Neuronal stem cell (in vitro differentiated cells): Measurements from ENCODE around the gene SFXN2.
A peak's percentile ranks its signal among the peaks of the same experiment; 100 is the strongest.

Experiments
- DNase-seq: peaks from one replicate; pipeline ENCODE4 v3.0.0-alpha.2; 2013; ENCODE audit warnings: low spot score
- H2AFZ ChIP-seq: one replicate; pipeline ENCODE4 v1.6.1; 2013; ENCODE audit warnings: mild to moderate bottlenecking, low read length, inconsistent platforms
- H2AK5ac ChIP-seq: 2 replicates; pipeline ENCODE4 v1.6.1; 2013; ENCODE audit warnings: low read depth, mild to moderate bottlenecking, inconsistent platforms, low read length, moderate library complexity, mixed read lengths
- H2BK120ac ChIP-seq: 2 replicates; pipeline ENCODE4 v1.6.1; 2013; ENCODE audit warnings: low read depth, mild to moderate bottlenecking, inconsistent platforms, low read length, moderate library complexity, mixed read lengths
- H2BK12ac ChIP-seq: one replicate; pipeline ENCODE4 v1.6.1; 2013; ENCODE audit warnings: low read length, inconsistent platforms
- H2BK15ac ChIP-seq: 2 replicates; pipeline ENCODE4 v1.6.1; 2013; ENCODE audit warnings: mild to moderate bottlenecking, low read length, inconsistent platforms, mixed read lengths
- H2BK5ac ChIP-seq: one replicate; pipeline ENCODE4 v1.6.1; 2013; ENCODE audit warnings: inconsistent platforms, mild to moderate bottlenecking, low read length, moderate library complexity
- H3K14ac ChIP-seq: one replicate; pipeline ENCODE4 v1.6.1; 2013; ENCODE audit warnings: low read length, inconsistent platforms
- H3K18ac ChIP-seq: 2 replicates; pipeline ENCODE4 v1.6.1; 2013; ENCODE audit warnings: low read length, inconsistent platforms
- H3K23ac ChIP-seq: 2 replicates; pipeline ENCODE4 v1.6.1; 2013; ENCODE audit warnings: low read depth, mild to moderate bottlenecking, mixed read lengths, low read length, inconsistent platforms; ENCODE audit not compliant: poor library complexity
- H3K27ac ChIP-seq: replicated peaks from 3 replicates; pipeline ENCODE4 v1.5.1; 2013; ENCODE audit warnings: low read length, inconsistent platforms
- H3K27me3 ChIP-seq, 3 experiments: 2 replicates each; pipeline ENCODE4 v1.6.1; 2013; ENCODE audit warnings: low read length in 3 of 3, mild to moderate bottlenecking in 2 of 3, inconsistent platforms in 1 of 3, low read depth in 1 of 3, mixed read lengths in 1 of 3, moderate library complexity in 1 of 3; ENCODE audit not compliant: control insufficient read depth in 3 of 3, insufficient read depth in 3 of 3
- H3K36me3 ChIP-seq, 2 donors: replicated peaks in 1 of 2; 2 replicates each; pipeline ENCODE4 v1.6.1; 2013; ENCODE audit warnings: low read length in 2 of 2; ENCODE audit not compliant: control insufficient read depth in 2 of 2, insufficient read depth in 2 of 2
- H3K4ac ChIP-seq: 2 replicates; pipeline ENCODE4 v1.6.1; 2013; ENCODE audit warnings: inconsistent platforms, mild to moderate bottlenecking, low read length, moderate library complexity
- H3K4me1 ChIP-seq, 2 donors: 1 replicate in 1 of 2; 2 replicates in 1 of 2; pipeline ENCODE4 v1.6.1; 2013; ENCODE audit warnings: low read length in 2 of 2, low read depth in 1 of 2; ENCODE audit not compliant: control insufficient read depth in 2 of 2, insufficient read depth in 1 of 2
- H3K4me2 ChIP-seq: one replicate; pipeline ENCODE4 v1.6.1; 2013; ENCODE audit warnings: mild to moderate bottlenecking, low read length, inconsistent platforms; ENCODE audit not compliant: insufficient read depth, poor library complexity, severe bottlenecking
- H3K4me3 ChIP-seq, 2 donors: 2 replicates each; pipeline ENCODE4 v1.5.1; 2013; ENCODE audit warnings: low read length in 2 of 2, mild to moderate bottlenecking in 2 of 2, inconsistent platforms in 1 of 2, moderate library complexity in 1 of 2
- H3K79me1 ChIP-seq: one replicate; pipeline ENCODE4 v1.6.1; 2013; ENCODE audit warnings: low read depth, mild to moderate bottlenecking, inconsistent platforms, low read length, moderate library complexity
- H3K9ac ChIP-seq: one replicate; pipeline ENCODE4 v1.6.1; 2013; ENCODE audit warnings: mild to moderate bottlenecking, low read depth, low read length, inconsistent platforms; ENCODE audit not compliant: poor library complexity
- H3K9me3 ChIP-seq, 2 donors: replicated peaks in 1 of 2; 2 replicates each; pipeline versions ENCODE3 to v1.6.1; 2013; ENCODE audit warnings: low read length in 2 of 2, mild to moderate bottlenecking in 2 of 2, inconsistent platforms in 1 of 2, low read depth in 1 of 2, mixed read lengths in 1 of 2, moderate library complexity in 1 of 2; ENCODE audit not compliant: control insufficient read depth in 2 of 2, insufficient read depth in 1 of 2
- H4K8ac ChIP-seq: one replicate; pipeline ENCODE4 v1.6.1; 2013; ENCODE audit warnings: low read depth, mild to moderate bottlenecking, inconsistent platforms, low read length, moderate library complexity
- H4K91ac ChIP-seq: one replicate; pipeline ENCODE4 v1.6.1; 2013; ENCODE audit warnings: low read length, low read depth, mild to moderate bottlenecking, inconsistent platforms; ENCODE audit not compliant: poor library complexity
- WGBS, 2 donors: extraction: QIAGEN DNeasy Blood & Tissue Kit; methylation state at CpG; one replicate each; pipeline ENCODE4 v1.1.7; 2013; ENCODE audit warnings: missing lambda C conversion rate in 2 of 2, mixed read lengths in 1 of 2; ENCODE audit not compliant: insufficient read length in 2 of 2, insufficient replicate concordance in 1 of 2; ENCODE audit errors: extremely low coverage in 2 of 2; 5-methylcytosine and 5-hydroxymethylcytosine counted together

SFXN2 gene

GRCh38 chr10:102731222-102731800 lies 16.9 kb downstream of the SFXN2 start:
- Histone ChIP-seq H3K4me2 (no peak overlapping the region), H4K91ac (no peak overlapping the region), H2BK5ac (peak overlapping the region; percentile 6), H3K9me3 (no peaks in the 10 kb centered on the region), H3K27me3 (no peaks in the 10 kb centered on the region), H3K4ac (no peak overlapping the region), H3K4me1 (peaks cover 0 to 4% of the 10 kb centered on the region in 2 donors), H2BK120ac (no peak overlapping the region), H3K23ac (no peak overlapping the region), H3K14ac (no peak overlapping the region), H3K36me3 (peaks cover 52 to 88% of the 10 kb centered on the region in 2 donors), H2BK15ac (no peak overlapping the region), H3K18ac (no peak overlapping the region), H3K9ac (no peak overlapping the region), H4K8ac (no peak overlapping the region), H3K4me3 (no peak overlapping the region), H2AFZ (no peak overlapping the region), H3K27ac (no peak overlapping the region), H3K79me1 (peaks cover under 1% of the 10 kb centered on the region), H2AK5ac (no peak overlapping the region), H2BK12ac (no peak overlapping the region)
- no CpG with 5 or more reads among the region's 5 CpGs for WGBS, 2 donors
- no peak for DNase-seq

GRCh38 chr10:102732661-102733060 lies 18.2 kb downstream of the SFXN2 start:
- no CpG with 5 or more reads among the region's 1 CpG for WGBS, 2 donors
- H4K91ac ChIP-seq: no peak overlapping the region
- no peak overlapping the region for H3K18ac ChIP-seq
- H2BK15ac ChIP-seq: no peak overlapping the region
- no peak overlapping the region for H3K9ac ChIP-seq
- peaks cover 46 to 82% of the 10 kb centered on the region in 2 donors for H3K36me3 ChIP-seq
- no peaks in the 10 kb centered on the region for H3K79me1 ChIP-seq
- H3K4me1 ChIP-seq: peaks cover 0 to 4% of the 10 kb centered on the region in 2 donors
- H3K27ac ChIP-seq: no peak overlapping the region
- no peak overlapping the region for H3K4me2 ChIP-seq
- no peak overlapping the region for H3K4me3 ChIP-seq
- H3K14ac ChIP-seq: no peak overlapping the region
- no peak overlapping the region for H3K23ac ChIP-seq
- H2AFZ ChIP-seq: no peak overlapping the region
- H2BK12ac ChIP-seq: no peak overlapping the region
- no peak for DNase-seq
- H2BK120ac ChIP-seq: no peak overlapping the region
- no peak overlapping the region for H3K4ac ChIP-seq
- no peak overlapping the region for H2AK5ac ChIP-seq
- H2BK5ac ChIP-seq: no peak overlapping the region
- H3K27me3 ChIP-seq: no peaks in the 10 kb centered on the region
- peaks cover 0 to under 1% of the 10 kb centered on the region in 2 donors for H3K9me3 ChIP-seq
- no peak overlapping the region for H4K8ac ChIP-seq

GRCh38 chr10:102735065-102735562 lies 20.7 kb downstream of the SFXN2 start:
- Histone ChIP-seq H3K79me1 (no peaks in the 10 kb centered on the region), H4K91ac (no peak overlapping the region), H3K14ac (no peak overlapping the region), H3K9ac (no peak overlapping the region), H2BK120ac (no peak overlapping the region), H2BK12ac (no peak overlapping the region), H4K8ac (no peak overlapping the region), H3K4me1 (peaks cover 0 to 4% of the 10 kb centered on the region in 2 donors), H3K4ac (no peak overlapping the region), H3K9me3 (peaks cover 0 to 2% of the 10 kb centered on the region in 2 donors), H3K23ac (no peak overlapping the region), H3K4me3 (no peak overlapping the region), H3K27ac (no peak overlapping the region), H2BK5ac (no peak overlapping the region), H2AK5ac (no peak overlapping the region), H2BK15ac (no peak overlapping the region), H3K36me3 (peaks cover 40 to 75% of the 10 kb centered on the region in 2 donors), H3K27me3 (no peaks in the 10 kb centered on the region), H2AFZ (no peak overlapping the region), H3K18ac (no peak overlapping the region), H3K4me2 (no peak overlapping the region)
- WGBS, 2 donors: no CpG with 5 or more reads among the region's 9 CpGs
- DNase-seq: no peak

GRCh38 chr10:102738692-102739121 lies 24.3 kb downstream of the SFXN2 start:
- Histone ChIP-seq H3K9me3 (peaks cover 0 to 2% of the 10 kb centered on the region in 2 donors), H3K4me1 (peaks cover 0 to 4% of the 10 kb centered on the region in 2 donors), H3K27me3 (no peaks in the 10 kb centered on the region), H2BK5ac (no peak overlapping the region), H3K18ac (no peak overlapping the region), H4K8ac (no peak overlapping the region), H3K9ac (no peak overlapping the region), H2AFZ (no peak overlapping the region), H3K23ac (no peak overlapping the region), H2BK15ac (no peak overlapping the region), H3K4ac (no peak overlapping the region), H3K4me2 (no peak overlapping the region), H3K79me1 (no peaks in the 10 kb centered on the region), H2BK120ac (no peak overlapping the region), H3K4me3 (no peak overlapping the region), H2AK5ac (no peak overlapping the region), H3K14ac (no peak overlapping the region), H3K36me3 (peaks cover 17 to 44% of the 10 kb centered on the region in 2 donors), H2BK12ac (no peak overlapping the region), H4K91ac (no peak overlapping the region), H3K27ac (no peak overlapping the region)
- no peak for DNase-seq
